ENCODE data around the gene ZFR2.
"Not testable (repeated sequence)": the region's sequence is repeated elsewhere in the genome, so short reads cannot be mapped to it uniquely, and the experiment has no call there.

The ZFR2 gene

GRCh38 chr19:3868770-3869456 lies at the start of gene ZFR2:
TSS of gene ZFR2 (minus strand) at chr19:3869038. CDS start at chr19:3869017, 21 bp downstream.
- no peak for DNase-seq (ENCODE audit: low read depth)

GRCh38 chr19:3916033-3916432 lies 47.2 kb upstream of the ZFR2 start:
- DNase-seq (ENCODE audit: low read depth): no peak

- DNase-seq (ENCODE audit: low read depth): no peak
Measured at GRCh38 chr19:3914199-3914598, 45.4 kb upstream of the ZFR2 start.

GRCh38 chr19:3910105-3910504 lies 41.3 kb upstream of the ZFR2 start:
- DNase-seq (ENCODE audit: low read depth): no peak

- no peak for DNase-seq (ENCODE audit: low read depth)
Measured at GRCh38 chr19:3908266-3909054, 39.6 kb upstream of the ZFR2 start.

GRCh38 chr19:3907626-3908265 lies 38.9 kb upstream of the ZFR2 start:
- DNase-seq (ENCODE audit: low read depth): no peak

- DNase-seq (ENCODE audit: low read depth): no peak
Measured at GRCh38 chr19:3904233-3904632, 35.4 kb upstream of the ZFR2 start.

GRCh38 chr19:3902317-3902973 lies 33.6 kb upstream of the ZFR2 start:
- DNase-seq (ENCODE audit: low read depth): no peak

GRCh38 chr19:3899531-3900294 lies 30.9 kb upstream of the ZFR2 start:
- no peak for DNase-seq (ENCODE audit: low read depth)

- no peak for DNase-seq (ENCODE audit: low read depth)
Measured at GRCh38 chr19:3898426-3898825, 29.6 kb upstream of the ZFR2 start.

GRCh38 chr19:3897936-3898335 lies 29.1 kb upstream of the ZFR2 start:
- DNase-seq (ENCODE audit: low read depth): no peak

GRCh38 chr19:3895788-3896187 lies 26.9 kb upstream of the ZFR2 start:
- DNase-seq (ENCODE audit: low read depth): no peak

GRCh38 chr19:3894959-3895358 lies 26.1 kb upstream of the ZFR2 start:
- DNase-seq (ENCODE audit: low read depth): not testable (repeated sequence)

GRCh38 chr19:3893509-3894179 lies 24.8 kb upstream of the ZFR2 start:
- no peak for DNase-seq (ENCODE audit: low read depth)

- no peak for DNase-seq (ENCODE audit: low read depth)
Measured at GRCh38 chr19:3890591-3890990, 21.8 kb upstream of the ZFR2 start.

GRCh38 chr19:3882041-3882384 lies 13.2 kb upstream of the ZFR2 start:
- no peak for DNase-seq (ENCODE audit: low read depth)

- DNase-seq (ENCODE audit: low read depth): no peak
Measured at GRCh38 chr19:3881272-3882040, 12.6 kb upstream of the ZFR2 start.

- DNase-seq (ENCODE audit: low read depth): no peak
Measured at GRCh38 chr19:3880471-3881271, 11.8 kb upstream of the ZFR2 start, which contains the start of gene ATCAY. TSS of gene ATCAY (plus strand) at chr19:3880685. CDS start at chr19:3885768, 5,083 bp downstream.

- no peak for DNase-seq (ENCODE audit: low read depth)
Measured at GRCh38 chr19:3879656-3880055, 10.8 kb upstream of the ZFR2 start.

GRCh38 chr19:3874695-3875094 lies 5.9 kb upstream of the ZFR2 start:
- DNase-seq (ENCODE audit: low read depth): not testable (repeated sequence)

Measured in GM04504 (cell line).